ENCODE measurements around the gene MTNR1A. TPM values are rescaled to one million over a fixed set of nuclear protein-coding genes. Genes with fewer than 3 reads are reported as not detected.

The MTNR1A gene
- total and polyA plus RNA-seq, 9 of the 15 experiments (the other 6 are each of a cell fraction or from before 2014, with no cell fraction given): 0.09 to 0.12 (median 0.10) TPM; not detected in 5

GRCh38 chr4:186553717-186554116 is 1.6 kb downstream of the MTNR1A start:
- WGBS (ENCODE audit: insufficient coverage, low coverage, missing lambda C conversion rate): 5% methylated on average over 11 of the region's 13 CpGs
- Histone ChIP-seq H3K4me2 (ENCODE audit: insufficient read depth, low read length) (no peak overlapping the region; the same call in 1 of the 2 replicates), H4K20me1 (replicated peaks; ENCODE audit: control insufficient read depth, insufficient read depth, low read length) (no peaks in the 10 kb centered on the region; the same call in 1 of the 2 replicates), H3K36me3 (ENCODE audit: control insufficient read depth, insufficient read depth, low read length) (no peaks in the 10 kb centered on the region), H3K4me3 (no peak overlapping the region), H3K9me1 (ENCODE audit: control insufficient read depth, insufficient read depth, low read length) (no peaks in the 10 kb centered on the region), H3K4me1 (replicated peaks in 1 of 2; ENCODE audit: control insufficient read depth in 2 of 2, insufficient read depth in 2 of 2, low read length in 2 of 2) (peaks cover 0 to 8% of the 10 kb centered on the region in 2 experiments; a peak in 1 of 5 replicates), H3K27ac (ENCODE audit: extremely low read depth, low read depth, low read length) (no peak overlapping the region), H2AFZ (ENCODE audit: low read depth, low read length) (peak overlapping the region; percentile 14; the same call in 1 of the 2 replicates), H3K9ac (ENCODE audit: insufficient read depth in 1 of 2, low read depth in 2 of 2, low read length in 2 of 2) (no peak overlapping the region), H3K9me3 (replicated peaks; ENCODE audit: control insufficient read depth, insufficient read depth, low read depth, low read length) (no peaks in the 10 kb centered on the region), H3K27me3 (ENCODE audit: control insufficient read depth in 2 of 2, insufficient read depth in 2 of 2, low read length in 2 of 2) (peaks cover 29% of the 10 kb centered on the region in 2 experiments; a peak in 4 of 5 replicates), H3K79me2 (ENCODE audit: control insufficient read depth, insufficient read depth, low read length) (no peaks in the 10 kb centered on the region)
- peak in 1 of 4 experiments; percentile 9 for DNase-seq (ENCODE audit: extremely low read depth in 1 of 4, low spot score in 3 of 4)
- no peak for FAIRE-seq
- in situ Hi-C loops (cut with MboI) (no loop called here), intact Hi-C loops (cut with micrococcal nuclease) (no loop called here)
- CTCF ChIA-PET (ENCODE audit: low intra/inter-chr PET ratio): no interaction called here
- peak; percentile 56 for ATAC-seq
- TF ChIP-seq WHSC1 (IDR thresholded peaks at IDR 0.05; ENCODE audit: low read length) (no peak), SRSF9 (IDR thresholded peaks at IDR 0.05; ENCODE audit: borderline replicate concordance, low read depth, low read length) (no peak), ARHGAP35 (IDR thresholded peaks at IDR 0.05; ENCODE audit: partially characterized antibody) (no peak), GATAD2B (IDR thresholded peaks at IDR 0.05; ENCODE audit: borderline replicate concordance) (no peak), POLR2H (tag; IDR thresholded peaks at IDR 0.05; ENCODE audit: low read depth) (no peak), ZNF263 (CRISPR knock-in tag; IDR thresholded peaks at IDR 0.05; ENCODE audit: borderline replicate concordance) (no peak), HDAC3 (IDR thresholded peaks at IDR 0.05; ENCODE audit: borderline replicate concordance, partially characterized antibody) (no peak), PHF20 (IDR thresholded peaks at IDR 0.05; ENCODE audit: partially characterized antibody) (no peak), PREB (CRISPR knock-in tag; IDR thresholded peaks at IDR 0.05) (no peak), ETV5 (CRISPR knock-in tag; IDR thresholded peaks at IDR 0.05; ENCODE audit: low read depth) (no peak), CHCHD3 (CRISPR knock-in tag; IDR thresholded peaks at IDR 0.05) (no peak), MECOM (CRISPR knock-in tag; IDR thresholded peaks at IDR 0.05) (no peak), EP400 (IDR thresholded peaks at IDR 0.05) (no peak), ZNF324 (CRISPR knock-in tag; IDR thresholded peaks at IDR 0.05) (no peak), ATF6 (CRISPR knock-in tag; IDR thresholded peaks at IDR 0.05) (no peak), SMARCE1 (IDR thresholded peaks at IDR 0.05) (no peak)
- no TSS peak for BruUV-seq (replicated peaks)
- POLR2A ChIA-PET: interaction anchor here (0.7 kb wide), 1 partner anchor 55 kb away, joined by 4 read pairs; no protein-coding TSS in a partner anchor
